Panc1 (cell line): ENCODE measurements around the gene LAP3. TPM values are rescaled to one million over a fixed set of nuclear protein-coding genes. Genes with fewer than 3 reads are reported as not detected.

Experiments used
- ATAC-seq: fragments of 200-7000 bp; cut with Tn5 transposase; 2 replicates; pipeline ENCODE4 v1.9.1; 2020; ENCODE audit warnings: mild to moderate bottlenecking, moderate library complexity
- BruUV-seq: library from RNA; stranded (reverse); fragments of 400-500 nt; replicated peaks from 2 replicates; lab custom pipeline; 2021; lab: Mats Ljungman, UMichigan
- CTCF ChIA-PET: fragments of 300-600 bp; sonication (Branson Sonifier 250); formaldehyde crosslinking; loops from one replicate; lab custom pipeline; 2022; ENCODE audit warnings: antibody characterized with exemption; lab: Charles Lee
- POLR2A ChIA-PET: fragments of 300-600 bp; sonication (Branson Sonifier 250); formaldehyde crosslinking; loops from one replicate; lab custom pipeline; 2022; ENCODE audit warnings: antibody characterized with exemption; lab: Charles Lee
- DNase-seq: peaks from one replicate; pipeline ENCODE4 v3.0.0-alpha.2; 2010; ENCODE audit warnings: low read depth, low spot score
- H3K27ac ChIP-seq: 2 replicates; pipeline ENCODE4 v1.5.1; 2011; ENCODE audit warnings: mild to moderate bottlenecking, low read length, inconsistent platforms
- H3K27me3 ChIP-seq: fragments of 200-500 bp; sonication (Bioruptor generic); 2 replicates; pipeline ENCODE4 v1.6.0; 2014; ENCODE audit warnings: low read length, inconsistent platforms; ENCODE audit not compliant: control insufficient read depth, insufficient read depth
- H3K36me3 ChIP-seq: fragments of 200-500 bp; sonication (Bioruptor generic); 2 replicates; pipeline ENCODE4 v1.5.1; 2014; ENCODE audit warnings: inconsistent platforms, mild to moderate bottlenecking, low read length, moderate library complexity; ENCODE audit not compliant: control insufficient read depth, insufficient read depth
- H3K4me1 ChIP-seq: 2 replicates; pipeline ENCODE4 v1.5.1; 2011; ENCODE audit warnings: inconsistent platforms, mild to moderate bottlenecking, low read length, moderate library complexity; ENCODE audit not compliant: control insufficient read depth, insufficient read depth
- H3K4me3 ChIP-seq, 2 experiments: 2 replicates each; pipeline ENCODE4 v1.5.1; 2011 to 2012; ENCODE audit warnings: low read depth in 2 of 2, low read length in 2 of 2, mild to moderate bottlenecking in 2 of 2, inconsistent platforms in 1 of 2, moderate library complexity in 1 of 2
- H3K9me3 ChIP-seq: fragments of 200-500 bp; sonication (Bioruptor generic); 2 replicates; pipeline ENCODE4 v1.5.1; 2014; ENCODE audit warnings: low read depth, mild to moderate bottlenecking, inconsistent platforms, low read length, moderate library complexity; ENCODE audit not compliant: control insufficient read depth, insufficient read depth
- POLR2AphosphoS5 ChIP-seq: IDR thresholded peaks from 2 replicates; pipeline ENCODE4 v1.6.1; 2012; ENCODE audit warnings: mild to moderate bottlenecking, low read depth, low read length, moderate library complexity
- SIN3A ChIP-seq: IDR thresholded peaks from 2 replicates; pipeline ENCODE4 v1.6.1; 2012; ENCODE audit warnings: low read depth, mild to moderate bottlenecking, low read length, moderate library complexity, borderline replicate concordance; ENCODE audit not compliant: insufficient read depth
- TCF7L2 ChIP-seq: IDR thresholded peaks from 2 replicates; pipeline ENCODE4 v1.6.1; 2011; ENCODE audit warnings: mild to moderate bottlenecking, low read depth, low read length, inconsistent platforms
- in situ Hi-C: cut with HindIII; loops from 2 replicates; pipeline ENCODE4 v1.10.0; 2016; ENCODE audit warnings: low sequenced_read_pairs, low pct_unique_long_range_greater_than_20kb
- intact Hi-C: fragments of 100-400 bp; cut with micrococcal nuclease; formaldehyde crosslinking; loops from one replicate; pipeline ENCODE4 v1.10.0; 2022; ENCODE audit not compliant: unreplicated experiment
- total RNA-seq: library from RNA; stranded (reverse); gene quantifications from one replicate; pipeline ENCODE4 v1.2.1, GENCODE V29; 2021; ENCODE audit not compliant: unreplicated experiment
- TF ChIP-seq, protein P1 (sequence below): fragments of 450-650 bp; IDR thresholded peaks from 2 replicates; pipeline ENCODE4 v1.5.1; 2017; ENCODE audit warnings: mild to moderate bottlenecking
- TF ChIP-seq, protein P2 (sequence below), 2 experiments: IDR thresholded peaks; 2 replicates each; pipeline ENCODE4 v1.6.1; 2011 to 2012; ENCODE audit warnings: low read depth in 2 of 2, control low read depth in 1 of 2, low read length in 1 of 2, mild to moderate bottlenecking in 1 of 2, moderate library complexity in 1 of 2; ENCODE audit not compliant: insufficient read depth in 1 of 2

The LAP3 gene
- total RNA-seq, 1 experiment from 2014 or later: 51.4 TPM

- ChIA-PET POLR2A (no interaction called here), CTCF (no interaction called here)
- H3K4me3 ChIP-seq: no peak overlapping the region
- H3K27ac ChIP-seq: no peak overlapping the region
- H3K36me3 ChIP-seq: no peaks in the 10 kb centered on the region
- H3K9me3 ChIP-seq: no peaks in the 10 kb centered on the region
- DNase-seq: no peak
- H3K27me3 ChIP-seq: no peaks in the 10 kb centered on the region
- in situ Hi-C loops: no loop called here
- no peak for ATAC-seq
- BruUV-seq: no TSS peak
- intact Hi-C loops: no loop called here
- TF ChIP-seq SIN3A (no peak), POLR2AphosphoS5 (no peak)
- no peaks in the 10 kb centered on the region for H3K4me1 ChIP-seq
Observed at GRCh38 chr4:17552427-17552826, 24.6 kb upstream of the LAP3 start.

- ATAC-seq: no peak
- intact Hi-C loops: no loop called here
- Histone ChIP-seq H3K4me3 (no peak overlapping the region), H3K27ac (no peak overlapping the region), H3K9me3 (no peaks in the 10 kb centered on the region), H3K4me1 (no peaks in the 10 kb centered on the region), H3K27me3 (no peaks in the 10 kb centered on the region), H3K36me3 (no peaks in the 10 kb centered on the region)
- in situ Hi-C loops: no loop called here
- DNase-seq: no peak
- CTCF ChIA-PET: no interaction called here
- POLR2A ChIA-PET: no interaction called here
- BruUV-seq: no TSS peak
- TF ChIP-seq, protein P1, sequence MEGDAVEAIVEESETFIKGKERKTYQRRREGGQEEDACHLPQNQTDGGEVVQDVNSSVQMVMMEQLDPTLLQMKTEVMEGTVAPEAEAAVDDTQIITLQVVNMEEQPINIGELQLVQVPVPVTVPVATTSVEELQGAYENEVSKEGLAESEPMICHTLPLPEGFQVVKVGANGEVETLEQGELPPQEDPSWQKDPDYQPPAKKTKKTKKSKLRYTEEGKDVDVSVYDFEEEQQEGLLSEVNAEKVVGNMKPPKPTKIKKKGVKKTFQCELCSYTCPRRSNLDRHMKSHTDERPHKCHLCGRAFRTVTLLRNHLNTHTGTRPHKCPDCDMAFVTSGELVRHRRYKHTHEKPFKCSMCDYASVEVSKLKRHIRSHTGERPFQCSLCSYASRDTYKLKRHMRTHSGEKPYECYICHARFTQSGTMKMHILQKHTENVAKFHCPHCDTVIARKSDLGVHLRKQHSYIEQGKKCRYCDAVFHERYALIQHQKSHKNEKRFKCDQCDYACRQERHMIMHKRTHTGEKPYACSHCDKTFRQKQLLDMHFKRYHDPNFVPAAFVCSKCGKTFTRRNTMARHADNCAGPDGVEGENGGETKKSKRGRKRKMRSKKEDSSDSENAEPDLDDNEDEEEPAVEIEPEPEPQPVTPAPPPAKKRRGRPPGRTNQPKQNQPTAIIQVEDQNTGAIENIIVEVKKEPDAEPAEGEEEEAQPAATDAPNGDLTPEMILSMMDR: no peak
- TF ChIP-seq, protein P2, sequence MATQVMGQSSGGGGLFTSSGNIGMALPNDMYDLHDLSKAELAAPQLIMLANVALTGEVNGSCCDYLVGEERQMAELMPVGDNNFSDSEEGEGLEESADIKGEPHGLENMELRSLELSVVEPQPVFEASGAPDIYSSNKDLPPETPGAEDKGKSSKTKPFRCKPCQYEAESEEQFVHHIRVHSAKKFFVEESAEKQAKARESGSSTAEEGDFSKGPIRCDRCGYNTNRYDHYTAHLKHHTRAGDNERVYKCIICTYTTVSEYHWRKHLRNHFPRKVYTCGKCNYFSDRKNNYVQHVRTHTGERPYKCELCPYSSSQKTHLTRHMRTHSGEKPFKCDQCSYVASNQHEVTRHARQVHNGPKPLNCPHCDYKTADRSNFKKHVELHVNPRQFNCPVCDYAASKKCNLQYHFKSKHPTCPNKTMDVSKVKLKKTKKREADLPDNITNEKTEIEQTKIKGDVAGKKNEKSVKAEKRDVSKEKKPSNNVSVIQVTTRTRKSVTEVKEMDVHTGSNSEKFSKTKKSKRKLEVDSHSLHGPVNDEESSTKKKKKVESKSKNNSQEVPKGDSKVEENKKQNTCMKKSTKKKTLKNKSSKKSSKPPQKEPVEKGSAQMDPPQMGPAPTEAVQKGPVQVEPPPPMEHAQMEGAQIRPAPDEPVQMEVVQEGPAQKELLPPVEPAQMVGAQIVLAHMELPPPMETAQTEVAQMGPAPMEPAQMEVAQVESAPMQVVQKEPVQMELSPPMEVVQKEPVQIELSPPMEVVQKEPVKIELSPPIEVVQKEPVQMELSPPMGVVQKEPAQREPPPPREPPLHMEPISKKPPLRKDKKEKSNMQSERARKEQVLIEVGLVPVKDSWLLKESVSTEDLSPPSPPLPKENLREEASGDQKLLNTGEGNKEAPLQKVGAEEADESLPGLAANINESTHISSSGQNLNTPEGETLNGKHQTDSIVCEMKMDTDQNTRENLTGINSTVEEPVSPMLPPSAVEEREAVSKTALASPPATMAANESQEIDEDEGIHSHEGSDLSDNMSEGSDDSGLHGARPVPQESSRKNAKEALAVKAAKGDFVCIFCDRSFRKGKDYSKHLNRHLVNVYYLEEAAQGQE (IDR thresholded peaks at IDR 0.05; ENCODE audit: insufficient read depth in 1 of 2, low read depth in 2 of 2, low read length in 1 of 2): no peak
- TF ChIP-seq POLR2AphosphoS5: no peak
- no peak for TF ChIP-seq SIN3A
- no peak for TF ChIP-seq TCF7L2
Observed at GRCh38 chr4:17554568-17554967, 22.4 kb upstream of the LAP3 start.

- Histone ChIP-seq H3K9me3 (no peaks in the 10 kb centered on the region), H3K27me3 (no peaks in the 10 kb centered on the region), H3K36me3 (no peaks in the 10 kb centered on the region), H3K4me3 (no peak overlapping the region), H3K4me1 (no peaks in the 10 kb centered on the region), H3K27ac (no peak overlapping the region)
- ChIA-PET POLR2A (no interaction called here), CTCF (no interaction called here)
- no TSS peak for BruUV-seq
- intact Hi-C loops (no loop called here), in situ Hi-C loops (no loop called here)
- TF ChIP-seq TCF7L2 (no peak), SIN3A (no peak), POLR2AphosphoS5 (no peak)
- TF ChIP-seq, protein P2 (IDR thresholded peaks at IDR 0.05; ENCODE audit: insufficient read depth in 1 of 2, low read depth in 2 of 2, low read length in 1 of 2): no peak
- TF ChIP-seq, protein P1: no peak
- ATAC-seq (no peak), DNase-seq (no peak)
Observed at GRCh38 chr4:17556498-17556897, 20.5 kb upstream of the LAP3 start.
